GM21717 (cell line): Measurements from ENCODE around the gene RNASE8.
A peak's percentile ranks its signal among the peaks of the same experiment; 100 is the strongest.

Experiments
- ATAC-seq: cut with Tn5 transposase; IDR thresholded peaks from one replicate; pipeline ENCODE4 v1.9.1; 2021; ENCODE audit warnings: mild to moderate bottlenecking, moderate library complexity; ENCODE audit not compliant: unreplicated experiment

The RNASE8 gene

GRCh38 chr14:21103411-21103709, 45.7 kb downstream of the RNASE8 start:
- ATAC-seq = no peak

- ATAC-seq = peak; percentile 91
Observed at GRCh38 chr14:21103710-21104447, 46.3 kb downstream of the RNASE8 start.

- peak; percentile 37 for ATAC-seq
Observed at GRCh38 chr14:21104448-21105060, 46.9 kb downstream of the RNASE8 start.

- ATAC-seq = no peak
Observed at GRCh38 chr14:21105095-21105494, 47.5 kb downstream of the RNASE8 start.

GRCh38 chr14:21106176-21106497, 48.5 kb downstream of the RNASE8 start:
- ATAC-seq = no peak

GRCh38 chr14:21106498-21107282, 49.1 kb downstream of the RNASE8 start:
- ATAC-seq = no peak

GRCh38 chr14:21107283-21107800, 49.7 kb downstream of the RNASE8 start:
- ATAC-seq = no peak
